Measurements from ENCODE around the gene NKX2-4.

DNA sequence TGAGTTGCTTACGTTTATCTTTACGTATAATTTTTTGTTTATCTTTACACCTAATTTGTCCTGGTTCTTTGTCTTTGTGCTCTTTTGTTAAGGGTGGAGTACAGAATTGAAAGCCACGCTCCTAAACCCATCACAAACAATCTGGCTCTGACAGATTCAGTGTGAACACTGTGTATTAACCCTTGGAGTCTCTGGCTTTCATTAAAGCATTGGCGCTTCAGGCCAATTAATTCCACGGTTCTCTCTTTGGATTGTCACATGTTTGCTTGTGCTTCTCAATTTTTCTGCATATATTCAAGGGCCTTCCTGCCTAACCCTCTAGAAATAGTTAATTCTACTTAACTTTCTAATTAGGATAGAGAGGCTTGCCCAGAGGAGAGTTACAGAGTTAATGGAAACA lies 38.6 kb downstream of the NKX2-4 start:
- TF ChIP-seq, protein P1, sequence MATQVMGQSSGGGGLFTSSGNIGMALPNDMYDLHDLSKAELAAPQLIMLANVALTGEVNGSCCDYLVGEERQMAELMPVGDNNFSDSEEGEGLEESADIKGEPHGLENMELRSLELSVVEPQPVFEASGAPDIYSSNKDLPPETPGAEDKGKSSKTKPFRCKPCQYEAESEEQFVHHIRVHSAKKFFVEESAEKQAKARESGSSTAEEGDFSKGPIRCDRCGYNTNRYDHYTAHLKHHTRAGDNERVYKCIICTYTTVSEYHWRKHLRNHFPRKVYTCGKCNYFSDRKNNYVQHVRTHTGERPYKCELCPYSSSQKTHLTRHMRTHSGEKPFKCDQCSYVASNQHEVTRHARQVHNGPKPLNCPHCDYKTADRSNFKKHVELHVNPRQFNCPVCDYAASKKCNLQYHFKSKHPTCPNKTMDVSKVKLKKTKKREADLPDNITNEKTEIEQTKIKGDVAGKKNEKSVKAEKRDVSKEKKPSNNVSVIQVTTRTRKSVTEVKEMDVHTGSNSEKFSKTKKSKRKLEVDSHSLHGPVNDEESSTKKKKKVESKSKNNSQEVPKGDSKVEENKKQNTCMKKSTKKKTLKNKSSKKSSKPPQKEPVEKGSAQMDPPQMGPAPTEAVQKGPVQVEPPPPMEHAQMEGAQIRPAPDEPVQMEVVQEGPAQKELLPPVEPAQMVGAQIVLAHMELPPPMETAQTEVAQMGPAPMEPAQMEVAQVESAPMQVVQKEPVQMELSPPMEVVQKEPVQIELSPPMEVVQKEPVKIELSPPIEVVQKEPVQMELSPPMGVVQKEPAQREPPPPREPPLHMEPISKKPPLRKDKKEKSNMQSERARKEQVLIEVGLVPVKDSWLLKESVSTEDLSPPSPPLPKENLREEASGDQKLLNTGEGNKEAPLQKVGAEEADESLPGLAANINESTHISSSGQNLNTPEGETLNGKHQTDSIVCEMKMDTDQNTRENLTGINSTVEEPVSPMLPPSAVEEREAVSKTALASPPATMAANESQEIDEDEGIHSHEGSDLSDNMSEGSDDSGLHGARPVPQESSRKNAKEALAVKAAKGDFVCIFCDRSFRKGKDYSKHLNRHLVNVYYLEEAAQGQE (IDR thresholded peaks at IDR 0.05; ENCODE audit: low read depth), result no peak
- no peak for TF ChIP-seq EP300 (IDR thresholded peaks at IDR 0.05; ENCODE audit: borderline replicate concordance)
- TF ChIP-seq, protein P2, sequence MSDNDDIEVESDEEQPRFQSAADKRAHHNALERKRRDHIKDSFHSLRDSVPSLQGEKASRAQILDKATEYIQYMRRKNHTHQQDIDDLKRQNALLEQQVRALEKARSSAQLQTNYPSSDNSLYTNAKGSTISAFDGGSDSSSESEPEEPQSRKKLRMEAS (IDR thresholded peaks at IDR 0.05), result no peak
- no peak for TF ChIP-seq CREB1 (IDR thresholded peaks at IDR 0.05; ENCODE audit: low read depth)
- TF ChIP-seq FOXM1 (IDR thresholded peaks at IDR 0.05; ENCODE audit: borderline replicate concordance, low read depth), result no peak
- no peak for TF ChIP-seq NFIC (IDR thresholded peaks at IDR 0.05)
- no peak for TF ChIP-seq TAF1 (IDR thresholded peaks at IDR 0.05; ENCODE audit: low read depth)
- no peak for TF ChIP-seq TCF12 (IDR thresholded peaks at IDR 0.05; ENCODE audit: low read depth)
- TF ChIP-seq, protein P3, sequence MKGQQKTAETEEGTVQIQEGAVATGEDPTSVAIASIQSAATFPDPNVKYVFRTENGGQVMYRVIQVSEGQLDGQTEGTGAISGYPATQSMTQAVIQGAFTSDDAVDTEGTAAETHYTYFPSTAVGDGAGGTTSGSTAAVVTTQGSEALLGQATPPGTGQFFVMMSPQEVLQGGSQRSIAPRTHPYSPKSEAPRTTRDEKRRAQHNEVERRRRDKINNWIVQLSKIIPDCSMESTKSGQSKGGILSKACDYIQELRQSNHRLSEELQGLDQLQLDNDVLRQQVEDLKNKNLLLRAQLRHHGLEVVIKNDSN (IDR thresholded peaks at IDR 0.05), result no peak
- TF ChIP-seq RAD21 (IDR thresholded peaks at IDR 0.05; ENCODE audit: low read depth), result no peak
- TF ChIP-seq EGR1 (IDR thresholded peaks at IDR 0.05), result no peak

Measured in Ishikawa (cell line).